ENCODE measurements around the gene FIBIN. TPM values are rescaled to one million over a fixed set of nuclear protein-coding genes. Genes with fewer than 3 reads are reported as not detected.

FIBIN gene
- 32.8 TPM for total RNA-seq

DNA sequence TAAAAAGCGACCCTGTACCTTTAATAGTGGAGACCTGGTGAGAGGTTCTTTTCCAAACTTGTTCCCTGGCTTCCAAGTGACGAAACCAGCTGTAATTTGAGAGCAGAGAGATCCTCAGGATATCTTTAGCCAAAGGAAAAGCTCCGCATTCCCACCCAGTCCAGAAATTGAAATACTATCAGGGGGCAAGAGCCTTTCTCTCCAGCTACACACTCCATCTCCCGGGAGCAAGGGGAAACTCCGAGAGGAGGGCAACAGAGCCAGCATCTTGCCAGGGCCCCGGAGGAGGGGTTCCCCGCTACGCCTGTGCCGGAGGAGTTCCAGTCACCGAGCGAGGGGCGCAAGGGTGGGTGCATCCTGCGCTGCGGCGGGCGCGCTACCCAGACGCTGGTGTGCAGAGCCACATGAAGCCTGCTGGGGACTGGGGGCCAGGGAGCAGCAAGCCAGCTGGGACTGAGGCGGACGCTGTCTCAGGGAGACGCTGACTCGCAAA is at the start of gene FIBIN:
Gene FIBIN (plus strand): TSS at position 148 of the 493 bp plus-strand sequence. CDS start 415 bp downstream, outside the sequence.

DNA sequence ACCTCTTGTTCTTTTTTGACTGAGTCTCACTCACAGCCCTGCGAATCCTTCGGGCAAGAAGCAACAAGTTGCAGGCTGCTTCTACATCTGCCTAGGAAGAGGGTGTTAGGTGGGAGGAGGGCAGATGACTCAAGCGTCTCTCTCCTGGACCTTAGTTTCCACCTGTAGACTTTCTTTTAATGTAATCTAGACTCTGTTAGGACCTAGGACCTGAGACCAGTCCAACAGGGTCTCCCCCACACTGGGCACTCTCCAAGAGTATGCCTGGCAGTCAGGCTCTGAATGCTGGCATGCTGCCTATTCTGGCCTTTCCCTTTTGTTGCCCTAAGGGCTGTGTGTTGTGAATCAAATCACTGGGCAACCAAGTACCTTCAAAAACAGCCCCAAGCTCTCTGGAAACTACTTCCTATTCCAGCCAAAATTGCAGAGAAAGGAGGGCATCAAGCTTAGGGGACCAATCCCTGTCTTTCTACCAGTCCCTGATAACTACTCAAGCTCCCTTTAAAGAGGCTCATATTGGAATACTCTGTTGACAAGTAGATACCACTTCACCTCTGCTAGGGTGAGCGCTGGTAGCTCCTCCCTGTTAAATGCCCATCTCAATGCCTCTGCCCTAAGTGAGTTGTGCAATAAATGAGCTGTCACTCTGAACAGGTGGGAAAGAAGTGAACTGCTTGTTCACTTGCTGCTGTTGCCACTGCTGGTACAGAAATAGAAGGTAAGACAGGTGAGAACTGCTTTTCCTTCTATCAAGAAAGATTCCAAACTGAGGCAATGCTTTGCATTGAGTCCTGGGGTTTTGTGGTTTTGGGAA is 46.6 kb downstream of the FIBIN start, which contains the start of gene BBOX1:
Gene BBOX1 (plus strand): TSS at position 514 of the 814 bp plus-strand sequence. CDS start 14,616 bp downstream, outside the sequence.

Other genes starting within 250 kb of the FIBIN start
- 27.7 TPM for gene BBOX1, start 46.7 kb downstream of the FIBIN start, total RNA-seq

Data from diencephalon (tissue), 1 donor.